Aorta (tissue), 5 donors: Measurements from ENCODE around the gene MYO7B. TPM values are rescaled to one million over a fixed set of nuclear protein-coding genes. Genes with fewer than 3 reads are reported as not detected.

Source experiments
- ATAC-seq: fragments of 200-7000 bp; cut with Tn5 transposase; one replicate; pipeline ENCODE4 v1.9.1; 2022; ENCODE audit warnings: moderate library complexity; ENCODE audit not compliant: low FRiP score
- DNase-seq, 2 donors: peaks; one replicate each; pipeline ENCODE4 v3.0.0-alpha.2; 2020
- H3K27ac ChIP-seq, 2 donors: one replicate each; pipeline ENCODE4 v1.5.1; 2013; ENCODE audit warnings: low read length in 2 of 2, mild to moderate bottlenecking in 2 of 2, moderate library complexity in 2 of 2, control low read depth in 1 of 2, inconsistent platforms in 1 of 2, low read depth in 1 of 2
- H3K27me3 ChIP-seq, 2 donors: one replicate each; pipeline ENCODE4 v1.6.1; 2013; ENCODE audit warnings: control low read depth in 1 of 2, low read length in 1 of 2, mild to moderate bottlenecking in 1 of 2, moderate library complexity in 1 of 2; ENCODE audit not compliant: insufficient read depth in 2 of 2, control insufficient read depth in 1 of 2
- H3K36me3 ChIP-seq, 2 donors: one replicate each; pipeline ENCODE4 v1.6.1; 2013; ENCODE audit warnings: control low read depth in 1 of 2, low read length in 1 of 2, mild to moderate bottlenecking in 1 of 2; ENCODE audit not compliant: insufficient read depth in 2 of 2, control insufficient read depth in 1 of 2
- H3K4me1 ChIP-seq, 2 donors: one replicate each; pipeline ENCODE4 v1.6.1; 2013; ENCODE audit warnings: low read length in 2 of 2, control low read depth in 1 of 2, mild to moderate bottlenecking in 1 of 2, moderate library complexity in 1 of 2; ENCODE audit not compliant: insufficient read depth in 2 of 2, control insufficient read depth in 1 of 2
- H3K4me3 ChIP-seq, 2 donors: one replicate each; pipeline ENCODE4 v1.5.1; 2013; ENCODE audit warnings: low read length in 2 of 2, control low read depth in 1 of 2, mild to moderate bottlenecking in 1 of 2
- H3K9me3 ChIP-seq: one replicate; pipeline ENCODE4 v1.6.1; 2013; ENCODE audit warnings: mild to moderate bottlenecking, low read length; ENCODE audit not compliant: control insufficient read depth
- WGBS, 2 donors: extraction: QIAGEN DNeasy Blood & Tissue Kit; methylation state at CpG; one replicate each; pipeline ENCODE4 v1.1.7; 2013; 5-methylcytosine and 5-hydroxymethylcytosine counted together
- intact Hi-C, 2 donors: fragments of 100-400 bp; cut with DNase I; formaldehyde crosslinking; loops; one replicate each; pipeline versions ENCODE4 v1.14.2 to v1.15.0; 2022
- polyA plus RNA-seq, 2 donors: library from polyadenylated mRNA; stranded (reverse); fragments of 200-250 nt; gene quantifications; one replicate each; pipeline ENCODE4 v1.2.3, GENCODE V29; 2013
- total RNA-seq, 2 donors: library from RNA; stranded (reverse); fragmentation: NEBNext Ultra II Directional; extraction: Animal tissue kit (Norgen Biotek cat#: 25700); gene quantifications; one replicate each; pipeline ENCODE4 v1.2.1, GENCODE V29; 2021
- donor health status: healthy with polysubstance abuse.
- donor health status: Bipolar disorder and iron deficiency.
- donor health status: DM: no; HTN: no; CAD: no.
- donor health status: DM: no; HTN: no; CAD: no.
- donor health status: DM: yes; HTN: yes; CAD: no.

The MYO7B gene
- total and polyA plus RNA-seq, 4 donors, result 0.32 to 26.3 (median 1.6) TPM

GRCh38 chr2:127638361-127639110 is 103.1 kb downstream of the MYO7B start:
- intact Hi-C loops, result loop anchor here (5.0 to 10.0 kb wide), 2 partner anchors 111 to 114 kb away; partner anchors contain the start of gene IWS1 (in 2 of the 2)
- H3K4me1 ChIP-seq, result no peaks in the 10 kb centered on the region
- WGBS, 2 donors, result 70 to 71% methylated on average over 23 of the region's 23 CpGs
- H3K27me3 ChIP-seq, result no peaks in the 10 kb centered on the region
- no peaks in the 10 kb centered on the region for H3K36me3 ChIP-seq
- peak overlapping the region in 1 of 2 donors; percentile 79 for H3K27ac ChIP-seq
- H3K4me3 ChIP-seq, result no peak overlapping the region
- no peaks in the 10 kb centered on the region for H3K9me3 ChIP-seq
- DNase-seq, result no peak
- ATAC-seq, result no peak

DNA sequence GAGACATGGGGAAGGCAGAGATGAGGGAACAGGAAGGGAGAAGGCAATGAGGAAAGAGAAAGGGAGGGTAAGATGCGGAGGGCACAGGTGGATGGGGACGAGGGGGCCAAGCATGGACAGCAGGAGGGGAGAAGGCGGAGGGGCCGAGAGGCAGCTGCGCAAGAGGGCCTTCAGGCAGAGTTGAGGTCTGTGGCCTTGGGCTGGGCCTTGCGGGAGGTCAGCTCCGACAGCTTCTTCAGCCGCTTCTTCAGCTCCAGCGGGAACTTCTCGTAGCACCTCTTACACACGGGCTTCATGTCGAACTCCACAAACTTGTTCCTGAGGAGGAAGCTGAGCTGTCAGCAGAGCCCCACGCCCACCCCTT is 103.6 kb downstream of the MYO7B start:
- no peak overlapping the region for H3K4me3 ChIP-seq
- ATAC-seq (no peak), DNase-seq (no peak)
- no peaks in the 10 kb centered on the region for H3K36me3 ChIP-seq
- no peaks in the 10 kb centered on the region for H3K9me3 ChIP-seq
- intact Hi-C loops, result loop anchor here (5.0 to 10.0 kb wide), 2 partner anchors 112 to 114 kb away; partner anchors contain the start of gene IWS1 (in 2 of the 2)
- no peak overlapping the region for H3K27ac ChIP-seq
- H3K27me3 ChIP-seq, result no peaks in the 10 kb centered on the region
- no peaks in the 10 kb centered on the region for H3K4me1 ChIP-seq
- 90 to 91% methylated on average over 13 of the region's 13 CpGs for WGBS, 2 donors

GRCh38 chr2:127640082-127641072 is 104.9 kb downstream of the MYO7B start:
- no peaks in the 10 kb centered on the region for H3K9me3 ChIP-seq
- no peak overlapping the region for H3K27ac ChIP-seq
- no peak for DNase-seq
- H3K36me3 ChIP-seq, result no peaks in the 10 kb centered on the region
- ATAC-seq, result no peak
- no peak overlapping the region for H3K4me3 ChIP-seq
- 71 to 75% methylated on average over 24 to 25 of the region's 25 CpGs for WGBS, 2 donors
- H3K4me1 ChIP-seq, result no peaks in the 10 kb centered on the region
- H3K27me3 ChIP-seq, result no peaks in the 10 kb centered on the region
- intact Hi-C loops, result no loop called here

DNA sequence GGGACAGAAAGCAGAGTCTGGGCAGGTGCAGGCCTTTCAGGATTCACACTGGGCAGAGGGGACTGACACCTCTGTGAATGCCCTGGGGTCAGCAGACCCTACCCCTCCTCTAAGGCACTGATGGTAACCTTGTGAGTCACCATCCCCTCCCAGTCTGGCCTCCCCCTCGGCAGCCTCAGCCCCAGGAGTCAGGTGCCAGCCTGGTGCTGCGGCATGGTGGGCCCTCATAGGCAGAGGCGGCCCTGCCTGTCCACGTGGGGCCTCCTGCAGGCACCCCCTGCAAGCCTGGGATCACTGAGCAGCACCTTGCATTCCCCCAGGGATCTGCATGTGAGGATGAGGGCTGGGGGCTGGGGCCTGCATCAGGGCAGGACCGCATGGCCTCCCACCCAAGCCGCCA is 105.7 kb downstream of the MYO7B start:
- no peaks in the 10 kb centered on the region for H3K9me3 ChIP-seq
- intact Hi-C loops, result no loop called here
- ATAC-seq (no peak), DNase-seq (no peak)
- no peaks in the 10 kb centered on the region for H3K27me3 ChIP-seq
- no peaks in the 10 kb centered on the region for H3K4me1 ChIP-seq
- H3K36me3 ChIP-seq, result no peaks in the 10 kb centered on the region
- no peak overlapping the region for H3K4me3 ChIP-seq
- H3K27ac ChIP-seq, result no peak overlapping the region
- WGBS, 2 donors, result 80 to 84% methylated on average over 6 of the region's 6 CpGs

DNA sequence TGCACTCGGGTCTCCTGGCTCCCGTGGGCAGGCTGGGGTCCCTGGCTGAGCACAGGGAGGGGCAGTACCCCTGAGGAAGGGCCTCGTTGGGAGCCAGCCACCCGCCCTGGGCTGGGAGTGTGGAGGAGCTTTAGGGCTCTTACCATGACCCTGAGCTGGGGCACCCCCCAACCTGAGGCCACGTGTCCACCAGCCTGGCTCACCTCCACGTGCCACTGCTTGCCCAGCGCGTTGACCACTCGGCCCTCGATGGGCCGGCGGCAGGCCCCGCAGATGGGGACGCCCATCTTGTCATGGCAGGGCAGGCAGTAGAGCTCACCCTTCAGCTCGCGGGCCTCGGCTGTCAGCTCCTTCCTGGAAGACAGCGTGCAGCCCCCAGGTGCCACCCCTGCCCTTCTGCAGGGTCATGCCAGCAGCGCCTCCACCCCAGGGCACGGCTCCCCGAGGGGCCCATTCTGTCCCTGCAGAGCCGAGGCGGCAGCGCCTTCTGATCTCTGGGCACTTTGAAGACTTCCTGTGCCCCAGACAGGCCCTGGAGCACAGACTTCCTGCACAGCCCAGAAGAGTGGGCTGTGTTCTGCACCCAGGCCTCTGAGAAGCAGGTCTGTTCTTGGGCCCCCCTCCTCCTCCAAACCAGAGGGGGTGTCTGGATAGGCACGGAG is 106.5 kb downstream of the MYO7B start:
- intact Hi-C loops, result no loop called here
- Histone ChIP-seq H3K9me3 (no peaks in the 10 kb centered on the region), H3K4me1 (no peaks in the 10 kb centered on the region), H3K27ac (no peak overlapping the region), H3K4me3 (no peak overlapping the region), H3K36me3 (no peaks in the 10 kb centered on the region), H3K27me3 (no peaks in the 10 kb centered on the region)
- 74 to 82% methylated on average over 25 of the region's 25 CpGs for WGBS, 2 donors
- no peak for DNase-seq
- no peak for ATAC-seq

DNA sequence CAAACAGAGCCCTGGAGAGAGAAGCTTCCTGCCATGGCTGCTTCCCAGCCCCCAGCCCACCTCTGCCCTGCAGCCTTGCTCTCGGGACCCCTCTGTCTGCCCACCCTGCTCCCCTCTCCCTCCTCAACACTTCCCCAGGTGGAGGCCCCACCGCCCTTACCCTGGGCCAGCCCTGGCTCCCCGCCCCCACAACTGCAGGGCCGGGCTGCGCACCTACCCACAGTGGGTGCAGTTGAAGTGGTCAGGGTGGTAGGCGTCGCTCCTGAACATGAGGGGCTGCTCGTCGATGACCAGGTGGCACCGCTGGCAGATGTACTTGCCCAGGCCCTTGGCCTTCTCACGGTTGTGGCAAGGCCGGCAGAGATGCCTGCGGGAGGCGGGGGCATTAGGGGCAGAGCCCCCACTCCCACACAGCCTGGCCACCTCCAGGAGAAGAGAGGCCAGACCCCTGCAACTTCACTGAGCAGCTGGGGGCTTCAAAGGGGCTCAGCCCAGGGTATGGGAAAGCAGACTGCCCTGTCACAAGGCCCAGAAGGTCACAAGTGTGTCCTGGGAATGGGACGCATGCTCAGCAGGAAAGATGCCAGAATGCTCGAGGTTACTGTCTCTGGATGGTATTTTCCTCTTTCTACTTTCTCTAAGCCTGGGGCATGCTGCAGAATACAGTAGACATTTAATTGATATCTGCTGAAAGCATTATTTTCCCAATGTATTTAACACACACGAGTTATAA is 107.4 kb downstream of the MYO7B start:
- intact Hi-C loops, result no loop called here
- DNase-seq (no peak), ATAC-seq (no peak)
- no peaks in the 10 kb centered on the region for H3K4me1 ChIP-seq
- H3K36me3 ChIP-seq, result no peaks in the 10 kb centered on the region
- no peaks in the 10 kb centered on the region for H3K9me3 ChIP-seq
- H3K27ac ChIP-seq, result peak overlapping the region in 1 of 2 donors; percentile 2
- 77 to 78% methylated on average over 17 of the region's 17 CpGs for WGBS, 2 donors
- no peaks in the 10 kb centered on the region for H3K27me3 ChIP-seq
- H3K4me3 ChIP-seq, result no peak overlapping the region

- no peak overlapping the region for H3K4me3 ChIP-seq
- H3K27me3 ChIP-seq, result no peaks in the 10 kb centered on the region
- ATAC-seq (no peak), DNase-seq (no peak)
- 83 to 86% methylated on average over 15 of the region's 15 CpGs for WGBS, 2 donors
- H3K36me3 ChIP-seq, result no peaks in the 10 kb centered on the region
- H3K27ac ChIP-seq, result no peak overlapping the region
- H3K9me3 ChIP-seq, result no peaks in the 10 kb centered on the region
- intact Hi-C loops, result no loop called here
- no peaks in the 10 kb centered on the region for H3K4me1 ChIP-seq
These were observed 108.1 kb downstream of the MYO7B start for GRCh38 chr2:127643439-127644065.
